ENCODE data around the gene CYGB.

GRCh38 chr17:76579281-76579680 lies 41.8 kb upstream of the CYGB start:
- TF ChIP-seq PRDM1 (tag by site-specific recombination; IDR thresholded peaks at IDR 0.05) (no peak), ZNF677 (tag by site-specific recombination; IDR thresholded peaks at IDR 0.05) (no peak), ZNF610 (tag by site-specific recombination; IDR thresholded peaks at IDR 0.05; ENCODE audit: borderline replicate concordance) (no peak), ZNF747 (tag by site-specific recombination; IDR thresholded peaks at IDR 0.05) (no peak), ZBTB11 (tag by site-specific recombination; conservative IDR thresholded peaks at IDR 0.05; ENCODE audit: low read depth) (no peak), YY1 (tag by site-specific recombination; IDR thresholded peaks at IDR 0.05) (no peak), ZNF521 (tag by site-specific recombination; IDR thresholded peaks at IDR 0.05) (no peak), ZNF140 (tag by site-specific recombination; IDR thresholded peaks at IDR 0.05) (no peak), BCL11A (tag by site-specific recombination; IDR thresholded peaks at IDR 0.05; ENCODE audit: low read depth) (no peak), ZNF10 (tag by site-specific recombination; IDR thresholded peaks at IDR 0.05) (no peak)
- TF ChIP-seq, protein P1, sequence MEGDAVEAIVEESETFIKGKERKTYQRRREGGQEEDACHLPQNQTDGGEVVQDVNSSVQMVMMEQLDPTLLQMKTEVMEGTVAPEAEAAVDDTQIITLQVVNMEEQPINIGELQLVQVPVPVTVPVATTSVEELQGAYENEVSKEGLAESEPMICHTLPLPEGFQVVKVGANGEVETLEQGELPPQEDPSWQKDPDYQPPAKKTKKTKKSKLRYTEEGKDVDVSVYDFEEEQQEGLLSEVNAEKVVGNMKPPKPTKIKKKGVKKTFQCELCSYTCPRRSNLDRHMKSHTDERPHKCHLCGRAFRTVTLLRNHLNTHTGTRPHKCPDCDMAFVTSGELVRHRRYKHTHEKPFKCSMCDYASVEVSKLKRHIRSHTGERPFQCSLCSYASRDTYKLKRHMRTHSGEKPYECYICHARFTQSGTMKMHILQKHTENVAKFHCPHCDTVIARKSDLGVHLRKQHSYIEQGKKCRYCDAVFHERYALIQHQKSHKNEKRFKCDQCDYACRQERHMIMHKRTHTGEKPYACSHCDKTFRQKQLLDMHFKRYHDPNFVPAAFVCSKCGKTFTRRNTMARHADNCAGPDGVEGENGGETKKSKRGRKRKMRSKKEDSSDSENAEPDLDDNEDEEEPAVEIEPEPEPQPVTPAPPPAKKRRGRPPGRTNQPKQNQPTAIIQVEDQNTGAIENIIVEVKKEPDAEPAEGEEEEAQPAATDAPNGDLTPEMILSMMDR (tag by site-specific recombination; IDR thresholded peaks at IDR 0.05) = no peak
- TF ChIP-seq, protein P2, sequence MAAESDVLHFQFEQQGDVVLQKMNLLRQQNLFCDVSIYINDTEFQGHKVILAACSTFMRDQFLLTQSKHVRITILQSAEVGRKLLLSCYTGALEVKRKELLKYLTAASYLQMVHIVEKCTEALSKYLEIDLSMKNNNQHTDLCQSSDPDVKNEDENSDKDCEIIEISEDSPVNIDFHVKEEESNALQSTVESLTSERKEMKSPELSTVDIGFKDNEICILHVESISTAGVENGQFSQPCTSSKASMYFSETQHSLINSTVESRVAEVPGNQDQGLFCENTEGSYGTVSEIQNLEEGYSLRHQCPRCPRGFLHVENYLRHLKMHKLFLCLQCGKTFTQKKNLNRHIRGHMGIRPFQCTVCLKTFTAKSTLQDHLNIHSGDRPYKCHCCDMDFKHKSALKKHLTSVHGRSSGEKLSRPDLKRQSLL (tag by site-specific recombination; IDR thresholded peaks at IDR 0.05) = no peak
- TF ChIP-seq, protein P3, sequence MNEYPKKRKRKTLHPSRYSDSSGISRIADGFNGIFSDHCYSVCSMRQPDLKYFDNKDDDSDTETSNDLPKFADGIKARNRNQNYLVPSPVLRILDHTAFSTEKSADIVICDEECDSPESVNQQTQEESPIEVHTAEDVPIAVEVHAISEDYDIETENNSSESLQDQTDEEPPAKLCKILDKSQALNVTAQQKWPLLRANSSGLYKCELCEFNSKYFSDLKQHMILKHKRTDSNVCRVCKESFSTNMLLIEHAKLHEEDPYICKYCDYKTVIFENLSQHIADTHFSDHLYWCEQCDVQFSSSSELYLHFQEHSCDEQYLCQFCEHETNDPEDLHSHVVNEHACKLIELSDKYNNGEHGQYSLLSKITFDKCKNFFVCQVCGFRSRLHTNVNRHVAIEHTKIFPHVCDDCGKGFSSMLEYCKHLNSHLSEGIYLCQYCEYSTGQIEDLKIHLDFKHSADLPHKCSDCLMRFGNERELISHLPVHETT (tag by site-specific recombination; IDR thresholded peaks at IDR 0.05) = no peak
